Endothelial cell of umbilical vein (primary cell): ENCODE results near the gene PRPF40B. TPM values are rescaled to one million over a fixed set of nuclear protein-coding genes. Genes with fewer than 3 reads are reported as not detected.
"Not testable (repeated sequence)": the region's sequence is repeated elsewhere in the genome, so short reads cannot be mapped to it uniquely, and the experiment has no call there.

Source experiments
- BruUV-seq: library from RNA; stranded (reverse); fragments of 400-500 nt; replicated peaks from 2 replicates; lab custom pipeline; 2021; lab: Mats Ljungman, UMichigan
- CTCF ChIA-PET: fragments of 300-600, 350-600 bp; sonication (Branson Sonifier 250); formaldehyde crosslinking; loops from one replicate; lab custom pipeline; 2021; ENCODE audit warnings: antibody characterized with exemption, inconsistent platforms; lab: Charles Lee
- POLR2A ChIA-PET: fragments of 300-600, 350-600 bp; sonication (Branson Sonifier 250); formaldehyde crosslinking; loops from one replicate; lab custom pipeline; 2021; ENCODE audit warnings: antibody characterized with exemption, inconsistent platforms; lab: Charles Lee
- DNase-seq: peaks from one replicate; pipeline ENCODE4 v3.0.0-alpha.2; 2011; ENCODE audit warnings: low read depth, low spot score
- FAIRE-seq: peaks from 2 replicates; lab custom pipeline; 2011; peaks lifted over from hg19 to GRCh38; lab: Jason Lieb, UNC
- H2AFZ ChIP-seq: 2 replicates; pipeline ENCODE4 v1.6.0; 2012; ENCODE audit warnings: low read depth, low read length, control low read depth, inconsistent platforms
- H3K27ac ChIP-seq: 2 replicates; pipeline ENCODE4 v1.5.1; 2011; ENCODE audit warnings: low read depth, mild to moderate bottlenecking, control low read depth, low read length, moderate library complexity; ENCODE audit not compliant: insufficient read depth
- H3K27me3 ChIP-seq, 2 experiments: 2 replicates each; pipeline versions ENCODE4 v1.6.0 to v1.6.1; 2011; ENCODE audit warnings: low read length in 2 of 2, mixed read lengths in 1 of 2; ENCODE audit not compliant: control insufficient read depth in 2 of 2, insufficient read depth in 2 of 2
- H3K36me3 ChIP-seq, 2 experiments: 2 replicates in 1 of 2; 3 replicates in 1 of 2; pipeline ENCODE4 v1.5.1; 2011; ENCODE audit warnings: low read length in 2 of 2, mild to moderate bottlenecking in 1 of 2, moderate library complexity in 1 of 2; ENCODE audit not compliant: control insufficient read depth in 2 of 2, insufficient read depth in 2 of 2; ENCODE audit errors: extremely low read depth in 1 of 2
- H3K4me1 ChIP-seq: 3 replicates; pipeline ENCODE4 v1.5.1; 2011; ENCODE audit warnings: mild to moderate bottlenecking, low read length; ENCODE audit not compliant: control insufficient read depth, insufficient read depth; ENCODE audit errors: extremely low read depth
- H3K4me2 ChIP-seq: 2 replicates; pipeline ENCODE4 v1.6.1; 2011; ENCODE audit warnings: low read length, control low read depth, mixed read lengths; ENCODE audit not compliant: insufficient read depth
- H3K4me3 ChIP-seq, 3 experiments: fragments of 200-600 bp in 1 of 3; sonication (generic), shearing (Covaris generic) in 1 of 3; replicated peaks in 1 of 3; 2 replicates each; pipeline ENCODE4 v1.5.1; 2011 to 2016; ENCODE audit warnings: control low read depth in 3 of 3, low read length in 3 of 3, mild to moderate bottlenecking in 2 of 3, inconsistent platforms in 1 of 3, low read depth in 1 of 3, moderate library complexity in 1 of 3; ENCODE audit not compliant: insufficient read depth in 1 of 3
- H3K79me2 ChIP-seq: 2 replicates; pipeline ENCODE4 v1.6.0; 2012; ENCODE audit warnings: low read length, inconsistent platforms; ENCODE audit not compliant: control insufficient read depth, insufficient read depth
- H3K9ac ChIP-seq: replicated peaks from 2 replicates; pipeline ENCODE3; 2011; ENCODE audit warnings: low read length, control low read depth; ENCODE audit not compliant: insufficient read depth; ENCODE audit errors: extremely low read depth
- H3K9me1 ChIP-seq: replicated peaks from 3 replicates; pipeline ENCODE4 v1.6.0; 2011; ENCODE audit warnings: mild to moderate bottlenecking, low read length; ENCODE audit not compliant: control insufficient read depth, insufficient read depth; ENCODE audit errors: extremely low read depth
- H3K9me3 ChIP-seq: replicated peaks from 2 replicates; pipeline ENCODE4 v1.5.1; 2012; ENCODE audit warnings: low read length, inconsistent platforms; ENCODE audit not compliant: control insufficient read depth, insufficient read depth
- H4K20me1 ChIP-seq: replicated peaks from 2 replicates; pipeline ENCODE3; 2011; ENCODE audit warnings: mild to moderate bottlenecking, low read length; ENCODE audit not compliant: control insufficient read depth, insufficient read depth; ENCODE audit errors: extremely low read depth
- CTCF ChIP-seq, 2 donors: IDR thresholded peaks; 1 replicate in 1 of 2; 2 replicates in 1 of 2; pipeline ENCODE4 v1.5.1; 2011; ENCODE audit warnings: low read length in 2 of 2, mild to moderate bottlenecking in 2 of 2, moderate library complexity in 2 of 2, control low read depth in 1 of 2, inconsistent platforms in 1 of 2, low read depth in 1 of 2; ENCODE audit not compliant: insufficient read depth in 1 of 2; ENCODE audit errors: extremely low read depth in 1 of 2
- EZH2 ChIP-seq: IDR thresholded peaks from 2 replicates; pipeline ENCODE4 v1.6.1; 2012; ENCODE audit warnings: borderline replicate concordance, low read depth, mild to moderate bottlenecking, moderate library complexity, low read length, inconsistent platforms; ENCODE audit not compliant: severe bottlenecking
- GATA2 ChIP-seq: IDR thresholded peaks from 2 replicates; pipeline ENCODE4 v1.7.0; 2011; ENCODE audit warnings: low read depth, mild to moderate bottlenecking, moderate library complexity, mixed read lengths, low read length; ENCODE audit not compliant: insufficient read length, insufficient read depth
- JUN ChIP-seq: IDR thresholded peaks from 2 replicates; pipeline ENCODE4 v1.6.1; 2011; ENCODE audit warnings: borderline replicate concordance, low read depth; ENCODE audit not compliant: insufficient read length, insufficient read depth
- MAX ChIP-seq: IDR thresholded peaks from 2 replicates; pipeline ENCODE4 v1.6.1; 2011; ENCODE audit not compliant: insufficient read depth, insufficient read length
- POLR2AphosphoS5 ChIP-seq: IDR thresholded peaks from 2 replicates; pipeline ENCODE4 v1.6.1; 2012; ENCODE audit warnings: low read depth, mild to moderate bottlenecking, control low read depth, low read length, moderate library complexity; ENCODE audit not compliant: insufficient read depth
- dilution Hi-C: fragments of 300-500 bp; cut with MboI; formaldehyde crosslinking; loops from one replicate; pipeline ENCODE4 v1.15.0; 2019; ENCODE audit warnings: low sequenced_read_pairs; ENCODE audit not compliant: extremely low pct_ligation_motif_present
- intact Hi-C: fragments of 100-400 bp; cut with micrococcal nuclease; formaldehyde crosslinking; loops from one replicate; pipeline ENCODE4 v1.10.0; 2022
- polyA plus RNA-seq, 4 experiments: library from polyadenylated mRNA; depleted of rRNA in 3 of 4; stranded (reverse) in 3 of 4; unstranded in 1 of 4; fragments of >200 nt; gene quantifications; 2 replicates each; pipeline versions ENCODE4 v1.2.1 to v1.2.3, GENCODE V29; 2011 to 2012; ENCODE audit warnings: missing spikeins in 1 of 4
- total RNA-seq: library from RNA; stranded (reverse); gene quantifications from 2 replicates; pipeline ENCODE4 v1.2.3, GENCODE V29; 2021

Gene PRPF40B
- total and polyA plus RNA-seq, 2 donors (not counting 3 experiments of a cell fraction or from before 2014, with no cell fraction given) = 5.4 to 9.9 TPM

- DNase-seq = no peak
- H3K27me3 ChIP-seq = no peaks in the 10 kb centered on the region
- no peak overlapping the region for H3K9ac ChIP-seq
- dilution Hi-C loops (no loop called here), intact Hi-C loops (no loop called here)
- no peak overlapping the region for H3K4me3 ChIP-seq
- no peaks in the 10 kb centered on the region for H3K9me1 ChIP-seq
- POLR2A ChIA-PET = no interaction called here
- no peak for FAIRE-seq
- H4K20me1 ChIP-seq = no peaks in the 10 kb centered on the region
- H3K27ac ChIP-seq = no peak overlapping the region
- no TSS peak for BruUV-seq
- H2AFZ ChIP-seq = no peak overlapping the region
- H3K4me1 ChIP-seq = no peaks in the 10 kb centered on the region
- no peaks in the 10 kb centered on the region for H3K36me3 ChIP-seq
- H3K79me2 ChIP-seq = no peaks in the 10 kb centered on the region
- no peak for TF ChIP-seq MAX
- TF ChIP-seq GATA2 = no peak
- no peak for TF ChIP-seq POLR2AphosphoS5
- no peaks in the 10 kb centered on the region for H3K9me3 ChIP-seq
- H3K4me2 ChIP-seq = no peak overlapping the region
- CTCF ChIA-PET = interaction anchor here (0.6 to 1.9 kb wide), 4 partner anchors 14 to 261 kb away, joined by 3 to 8 read pairs (median 5); partner anchors contain the start of gene PRPF40B
Measured at GRCh38 chr12:49609059-49609874, 14.1 kb upstream of the PRPF40B start.

- no peak overlapping the region for H2AFZ ChIP-seq
- DNase-seq (no peak), FAIRE-seq (no peak)
- ChIA-PET POLR2A (no interaction called here), CTCF (interaction anchor here (0.6 to 1.9 kb wide), 4 partner anchors 14 to 315 kb away, joined by 3 to 8 read pairs (median 4); partner anchors contain the start of genes PRPF40B and PRPH)
- no peak overlapping the region for H3K27ac ChIP-seq
- intact Hi-C loops (no loop called here), dilution Hi-C loops (no loop called here)
- no peaks in the 10 kb centered on the region for H3K27me3 ChIP-seq
- H3K79me2 ChIP-seq = no peaks in the 10 kb centered on the region
- H3K9me3 ChIP-seq = no peaks in the 10 kb centered on the region
- no peak overlapping the region for H3K4me3 ChIP-seq
- TF ChIP-seq EZH2 = no peak
- peak in 1 of 2 donors; percentile 19 for TF ChIP-seq CTCF (IDR thresholded peaks at IDR 0.05; ENCODE audit: extremely low read depth in 1 of 2, insufficient read depth in 1 of 2, low read depth in 1 of 2, low read length in 2 of 2)
- TF ChIP-seq POLR2AphosphoS5 = no peak
- TF ChIP-seq MAX = no peak
- TF ChIP-seq JUN = no peak
- no peak overlapping the region for H3K9ac ChIP-seq
- H4K20me1 ChIP-seq = no peaks in the 10 kb centered on the region
- BruUV-seq = no TSS peak
- H3K9me1 ChIP-seq = no peaks in the 10 kb centered on the region
- no peaks in the 10 kb centered on the region for H3K4me1 ChIP-seq
- H3K36me3 ChIP-seq = no peaks in the 10 kb centered on the region
- no peak overlapping the region for H3K4me2 ChIP-seq
Measured at GRCh38 chr12:49609875-49610154, 13.5 kb upstream of the PRPF40B start.

- intact Hi-C loops, H4K20me1 ChIP-seq, H2AFZ ChIP-seq, DNase-seq, BruUV-seq, H3K27ac ChIP-seq, H3K27me3 ChIP-seq, H3K4me3 ChIP-seq, H3K4me2 ChIP-seq, H3K79me2 ChIP-seq, POLR2A ChIA-PET, H3K9me3 ChIP-seq, H3K36me3 ChIP-seq, FAIRE-seq, dilution Hi-C loops, H3K9me1 ChIP-seq, H3K4me1 ChIP-seq, H3K9ac ChIP-seq: not testable (repeated sequence)
- CTCF ChIA-PET = interaction anchor here (0.7 to 1.9 kb wide), 3 partner anchors 23 to 316 kb away, joined by 3 to 8 read pairs (median 3); partner anchors contain the start of gene PRPH
Measured at GRCh38 chr12:49610785-49611184, 12.6 kb upstream of the PRPF40B start.
